Measurements from ENCODE around the gene SUCO.

Gene SUCO, protein sequence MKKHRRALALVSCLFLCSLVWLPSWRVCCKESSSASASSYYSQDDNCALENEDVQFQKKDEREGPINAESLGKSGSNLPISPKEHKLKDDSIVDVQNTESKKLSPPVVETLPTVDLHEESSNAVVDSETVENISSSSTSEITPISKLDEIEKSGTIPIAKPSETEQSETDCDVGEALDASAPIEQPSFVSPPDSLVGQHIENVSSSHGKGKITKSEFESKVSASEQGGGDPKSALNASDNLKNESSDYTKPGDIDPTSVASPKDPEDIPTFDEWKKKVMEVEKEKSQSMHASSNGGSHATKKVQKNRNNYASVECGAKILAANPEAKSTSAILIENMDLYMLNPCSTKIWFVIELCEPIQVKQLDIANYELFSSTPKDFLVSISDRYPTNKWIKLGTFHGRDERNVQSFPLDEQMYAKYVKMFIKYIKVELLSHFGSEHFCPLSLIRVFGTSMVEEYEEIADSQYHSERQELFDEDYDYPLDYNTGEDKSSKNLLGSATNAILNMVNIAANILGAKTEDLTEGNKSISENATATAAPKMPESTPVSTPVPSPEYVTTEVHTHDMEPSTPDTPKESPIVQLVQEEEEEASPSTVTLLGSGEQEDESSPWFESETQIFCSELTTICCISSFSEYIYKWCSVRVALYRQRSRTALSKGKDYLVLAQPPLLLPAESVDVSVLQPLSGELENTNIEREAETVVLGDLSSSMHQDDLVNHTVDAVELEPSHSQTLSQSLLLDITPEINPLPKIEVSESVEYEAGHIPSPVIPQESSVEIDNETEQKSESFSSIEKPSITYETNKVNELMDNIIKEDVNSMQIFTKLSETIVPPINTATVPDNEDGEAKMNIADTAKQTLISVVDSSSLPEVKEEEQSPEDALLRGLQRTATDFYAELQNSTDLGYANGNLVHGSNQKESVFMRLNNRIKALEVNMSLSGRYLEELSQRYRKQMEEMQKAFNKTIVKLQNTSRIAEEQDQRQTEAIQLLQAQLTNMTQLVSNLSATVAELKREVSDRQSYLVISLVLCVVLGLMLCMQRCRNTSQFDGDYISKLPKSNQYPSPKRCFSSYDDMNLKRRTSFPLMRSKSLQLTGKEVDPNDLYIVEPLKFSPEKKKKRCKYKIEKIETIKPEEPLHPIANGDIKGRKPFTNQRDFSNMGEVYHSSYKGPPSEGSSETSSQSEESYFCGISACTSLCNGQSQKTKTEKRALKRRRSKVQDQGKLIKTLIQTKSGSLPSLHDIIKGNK (N-terminal part only)

DNA sequence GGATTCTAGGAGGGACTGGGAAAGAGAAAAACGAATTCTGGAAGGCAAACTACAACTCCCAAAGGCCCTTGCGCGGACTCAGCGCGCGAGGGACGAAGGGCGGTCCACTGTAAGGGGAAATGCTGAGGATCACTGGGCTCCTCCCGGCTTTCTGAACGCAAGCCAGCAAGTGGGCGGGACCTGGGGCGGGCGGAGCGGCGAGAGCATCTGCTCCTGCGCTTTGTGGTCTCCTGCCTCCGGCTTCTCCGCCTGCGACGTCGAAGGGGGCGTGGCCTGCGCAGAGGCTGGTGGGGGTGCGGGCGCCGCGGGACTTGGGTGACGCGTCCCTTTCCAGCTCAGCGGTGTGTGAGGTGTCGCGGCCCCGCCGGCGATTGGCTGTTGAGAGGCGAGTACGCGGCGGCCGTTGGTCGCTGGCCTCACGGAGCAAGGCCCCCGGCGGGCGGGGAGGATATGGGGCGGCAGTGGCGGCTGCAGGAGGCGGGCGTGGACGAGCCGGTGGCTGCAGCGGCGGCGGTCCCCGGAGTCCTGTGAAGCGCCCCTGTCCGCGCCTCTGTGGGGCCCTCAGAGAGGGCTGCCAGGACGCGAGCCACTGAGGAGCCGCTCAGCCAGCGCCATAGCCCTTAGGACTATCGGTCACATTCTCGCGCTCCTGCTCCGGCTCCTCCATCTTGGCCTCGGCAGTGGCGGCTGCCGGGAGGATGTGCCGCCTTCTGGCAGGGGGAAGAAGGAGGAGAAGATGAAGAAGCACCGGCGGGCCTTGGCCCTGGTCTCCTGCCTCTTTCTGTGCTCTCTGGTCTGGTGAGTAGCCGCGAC lies at the start of gene SUCO:
TSS of gene SUCO (plus strand) at position 451 of the 813 bp plus-strand sequence. CDS start at position 737, 286 bp downstream.
- H3K4me3 ChIP-seq (ENCODE audit: low read depth, low read length) = peak within 1 kb of the TSS; percentile 80
- TF ChIP-seq, protein P1, sequence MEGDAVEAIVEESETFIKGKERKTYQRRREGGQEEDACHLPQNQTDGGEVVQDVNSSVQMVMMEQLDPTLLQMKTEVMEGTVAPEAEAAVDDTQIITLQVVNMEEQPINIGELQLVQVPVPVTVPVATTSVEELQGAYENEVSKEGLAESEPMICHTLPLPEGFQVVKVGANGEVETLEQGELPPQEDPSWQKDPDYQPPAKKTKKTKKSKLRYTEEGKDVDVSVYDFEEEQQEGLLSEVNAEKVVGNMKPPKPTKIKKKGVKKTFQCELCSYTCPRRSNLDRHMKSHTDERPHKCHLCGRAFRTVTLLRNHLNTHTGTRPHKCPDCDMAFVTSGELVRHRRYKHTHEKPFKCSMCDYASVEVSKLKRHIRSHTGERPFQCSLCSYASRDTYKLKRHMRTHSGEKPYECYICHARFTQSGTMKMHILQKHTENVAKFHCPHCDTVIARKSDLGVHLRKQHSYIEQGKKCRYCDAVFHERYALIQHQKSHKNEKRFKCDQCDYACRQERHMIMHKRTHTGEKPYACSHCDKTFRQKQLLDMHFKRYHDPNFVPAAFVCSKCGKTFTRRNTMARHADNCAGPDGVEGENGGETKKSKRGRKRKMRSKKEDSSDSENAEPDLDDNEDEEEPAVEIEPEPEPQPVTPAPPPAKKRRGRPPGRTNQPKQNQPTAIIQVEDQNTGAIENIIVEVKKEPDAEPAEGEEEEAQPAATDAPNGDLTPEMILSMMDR (IDR thresholded peaks at IDR 0.05; ENCODE audit: insufficient read depth, low read length, missing control alignments) = peak; percentile 25
- ChIA-PET POLR2A (interaction anchor here (0.6 to 1.2 kb wide), 7 partner anchors 10 to 186 kb away, joined by 3 to 5 read pairs (median 3); no protein-coding TSS in a partner anchor), CTCF (interaction anchor here (0.8 to 1.1 kb wide), 2 partner anchors 16 to 22 kb away, joined by 3 read pairs; no protein-coding TSS in a partner anchor)
- DNase-seq (ENCODE audit: low read depth, low spot score) = peak; percentile 96

DNA sequence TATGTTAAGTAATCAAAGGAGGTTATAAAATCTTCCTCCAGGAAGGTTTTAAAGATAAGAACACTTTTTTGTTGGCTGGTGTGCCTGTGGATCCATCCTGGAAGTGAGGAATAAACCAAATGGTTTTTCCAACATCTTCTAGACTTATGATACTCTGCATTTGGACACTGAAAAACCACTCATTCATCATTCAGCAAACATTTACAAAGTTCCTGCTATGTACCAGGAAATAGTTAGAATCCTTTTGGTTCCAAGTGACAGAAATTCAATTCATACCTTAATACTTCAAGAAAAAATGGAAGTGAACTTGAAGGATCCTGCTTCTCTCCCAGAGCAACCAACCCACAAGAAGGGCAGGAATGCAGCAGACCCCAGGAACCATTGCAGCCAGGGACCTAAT lies 49.5 kb upstream of the SUCO start:
- H3K4me3 ChIP-seq (ENCODE audit: low read depth, low read length) = no peak overlapping the region
- DNase-seq (ENCODE audit: low read depth, low spot score) = no peak
- ChIA-PET POLR2A (no interaction called here), CTCF (no interaction called here)
- TF ChIP-seq, protein P1 (IDR thresholded peaks at IDR 0.05; ENCODE audit: insufficient read depth, low read length, missing control alignments) = no peak

DNA sequence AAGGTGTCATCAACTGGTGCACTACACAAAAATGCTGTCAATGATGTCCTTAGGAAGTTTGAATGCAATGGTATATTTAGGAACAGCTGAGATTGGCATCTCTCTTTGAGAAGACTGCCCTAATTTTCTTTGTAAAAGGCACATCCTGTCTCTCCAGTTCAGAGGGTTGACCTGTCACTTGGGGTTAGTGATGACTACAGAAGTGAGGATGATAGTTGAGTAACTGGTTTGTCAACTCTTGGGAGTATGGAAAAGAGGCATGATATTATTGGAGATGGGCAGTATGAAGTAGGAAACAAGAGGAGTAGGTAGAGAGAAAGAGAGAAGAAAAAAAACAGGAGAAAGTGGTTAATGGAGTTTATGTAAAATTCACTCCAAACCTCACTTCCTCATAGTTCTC lies 48.7 kb upstream of the SUCO start:
- TF ChIP-seq, protein P1 (IDR thresholded peaks at IDR 0.05; ENCODE audit: insufficient read depth, low read length, missing control alignments) = no peak
- DNase-seq (ENCODE audit: low read depth, low spot score) = no peak
- POLR2A ChIA-PET = no interaction called here
- no peak overlapping the region for H3K4me3 ChIP-seq (ENCODE audit: low read depth, low read length)
- CTCF ChIA-PET = no interaction called here

DNA sequence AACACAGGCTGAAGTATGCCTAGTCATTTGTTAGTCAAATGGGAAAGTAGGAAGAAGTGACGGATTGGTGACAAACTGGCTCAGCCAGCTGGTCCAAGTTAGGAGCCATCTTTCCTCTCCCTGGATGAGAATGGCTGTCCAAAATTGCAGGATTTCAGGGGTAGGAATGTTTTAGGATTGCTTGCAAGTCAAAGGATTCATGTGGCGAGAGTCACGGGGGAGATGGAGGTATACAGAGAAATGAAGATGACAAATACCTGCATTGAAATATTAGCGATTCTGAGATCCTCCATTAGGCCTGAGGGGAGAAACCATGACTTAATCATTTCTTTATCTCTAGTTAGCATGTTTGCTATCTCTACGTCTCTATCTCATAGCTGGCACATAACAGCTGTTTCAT lies 47.3 kb upstream of the SUCO start:
- POLR2A ChIA-PET = no interaction called here
- no peak overlapping the region for H3K4me3 ChIP-seq (ENCODE audit: low read depth, low read length)
- CTCF ChIA-PET = no interaction called here
- DNase-seq (ENCODE audit: low read depth, low spot score) = no peak
- TF ChIP-seq, protein P1 (IDR thresholded peaks at IDR 0.05; ENCODE audit: insufficient read depth, low read length, missing control alignments) = no peak

DNA sequence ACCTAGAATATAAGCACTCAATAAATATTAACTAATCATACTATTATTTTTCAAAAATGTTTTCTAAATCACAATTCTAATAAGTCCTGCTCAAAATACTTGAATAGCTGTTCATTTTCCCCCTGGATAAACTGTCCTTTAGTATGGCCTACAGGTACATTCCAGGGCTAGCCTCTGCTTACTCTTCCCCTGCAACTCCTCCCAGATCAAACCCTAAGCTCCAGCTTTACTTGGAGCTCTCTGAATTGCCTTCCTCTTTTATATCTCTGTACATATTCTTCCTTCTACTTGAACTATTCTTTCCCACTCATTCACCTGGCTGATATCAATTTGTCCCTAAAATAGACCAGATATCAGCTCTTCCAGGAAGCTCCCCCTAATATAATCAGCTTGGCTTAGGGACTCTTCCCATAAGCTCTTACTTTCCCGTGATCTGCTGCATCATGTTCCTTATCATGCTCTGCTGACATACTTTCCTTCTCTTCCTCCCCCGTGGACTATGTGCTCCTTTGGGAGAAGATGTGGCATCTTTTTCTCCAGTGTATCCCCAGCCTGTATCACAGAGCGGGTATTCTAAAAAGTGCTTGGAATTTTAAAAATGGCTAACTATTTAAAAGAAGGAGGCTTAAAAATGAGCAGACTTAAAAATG lies 46.0 kb upstream of the SUCO start:
- no peak overlapping the region for H3K4me3 ChIP-seq (ENCODE audit: low read depth, low read length)
- ChIA-PET POLR2A (no interaction called here), CTCF (no interaction called here)
- TF ChIP-seq, protein P1 (IDR thresholded peaks at IDR 0.05; ENCODE audit: insufficient read depth, low read length, missing control alignments) = no peak
- DNase-seq (ENCODE audit: low read depth, low spot score) = no peak
